ENCODE results near the gene HMCN1.
"Not testable (repeated sequence)": the region's sequence is repeated elsewhere in the genome, so short reads cannot be mapped to it uniquely, and the experiment has no call there.

HMCN1 gene

GRCh38 chr1:186102547-186103148, 368.5 kb downstream of the HMCN1 start:
- DNase-seq: no peak

GRCh38 chr1:186104459-186104858, 370.3 kb downstream of the HMCN1 start:
- no peak for DNase-seq

GRCh38 chr1:186112280-186112679, 378.1 kb downstream of the HMCN1 start:
- DNase-seq: no peak

GRCh38 chr1:186113461-186113860, 379.3 kb downstream of the HMCN1 start:
- DNase-seq: no peak

GRCh38 chr1:186118724-186119123, 384.5 kb downstream of the HMCN1 start:
- no peak for DNase-seq

- no peak for DNase-seq
Measured at GRCh38 chr1:186122837-186123236, 388.6 kb downstream of the HMCN1 start.

DNA sequence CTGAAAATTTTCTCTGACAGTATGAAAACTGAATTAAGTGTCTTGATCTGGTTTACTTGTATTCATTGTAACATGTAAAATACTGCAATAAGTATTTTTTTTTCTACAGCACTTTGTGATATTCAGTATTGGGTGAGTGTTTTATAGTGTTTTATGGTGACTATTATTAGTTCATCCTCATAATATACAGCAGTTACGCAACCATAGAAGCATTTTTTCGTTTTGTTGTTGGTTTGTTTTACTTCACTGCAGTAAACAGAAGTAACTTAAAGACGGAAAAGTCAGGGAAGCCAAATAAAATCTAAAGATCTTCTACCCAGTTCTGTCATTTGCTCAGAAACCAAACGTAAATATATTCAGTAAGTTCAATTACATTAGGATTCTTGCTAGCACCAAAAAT, 390.8 kb downstream of the HMCN1 start:
- DNase-seq: no peak

GRCh38 chr1:186125511-186125910, 391.3 kb downstream of the HMCN1 start:
- DNase-seq: no peak

DNA sequence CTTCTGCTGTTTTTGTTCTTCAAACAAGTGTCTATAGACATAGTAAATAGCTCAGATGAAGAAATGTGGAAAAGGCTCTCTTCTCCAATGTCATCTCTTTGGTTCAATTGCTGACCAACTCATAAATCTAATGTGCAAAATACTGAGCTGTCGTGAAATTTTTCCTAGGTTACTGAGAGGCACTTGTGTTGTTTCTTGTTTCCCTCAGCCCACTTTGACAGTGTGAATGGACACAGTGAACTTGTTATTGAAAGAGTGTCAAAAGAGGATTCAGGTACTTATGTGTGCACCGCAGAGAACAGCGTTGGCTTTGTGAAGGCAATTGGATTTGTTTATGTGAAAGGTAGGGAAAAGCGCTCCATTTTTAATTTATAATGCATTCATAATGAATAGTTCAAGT, 395.6 kb downstream of the HMCN1 start:
- no peak for DNase-seq

DNA sequence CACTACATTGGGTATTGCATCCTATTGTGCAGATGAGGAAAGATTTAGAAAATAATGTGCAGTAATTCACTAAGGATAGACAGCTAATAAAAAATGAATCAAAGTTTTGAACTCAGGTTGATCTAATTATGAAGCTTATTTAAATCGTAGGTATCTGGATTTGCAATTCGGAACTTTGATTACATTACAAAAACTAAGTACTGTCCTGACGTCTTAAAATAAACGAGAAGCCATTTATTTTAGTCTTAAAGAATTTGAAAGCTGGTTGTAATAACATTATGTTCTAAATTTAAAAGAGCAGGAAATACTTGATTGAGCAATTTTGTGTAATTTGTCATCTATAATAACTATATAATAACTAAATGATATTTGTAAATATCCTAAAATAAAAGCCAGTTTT, 404.9 kb downstream of the HMCN1 start:
- no peak for DNase-seq

GRCh38 chr1:186139701-186140100, 405.5 kb downstream of the HMCN1 start:
- no peak for DNase-seq

DNA sequence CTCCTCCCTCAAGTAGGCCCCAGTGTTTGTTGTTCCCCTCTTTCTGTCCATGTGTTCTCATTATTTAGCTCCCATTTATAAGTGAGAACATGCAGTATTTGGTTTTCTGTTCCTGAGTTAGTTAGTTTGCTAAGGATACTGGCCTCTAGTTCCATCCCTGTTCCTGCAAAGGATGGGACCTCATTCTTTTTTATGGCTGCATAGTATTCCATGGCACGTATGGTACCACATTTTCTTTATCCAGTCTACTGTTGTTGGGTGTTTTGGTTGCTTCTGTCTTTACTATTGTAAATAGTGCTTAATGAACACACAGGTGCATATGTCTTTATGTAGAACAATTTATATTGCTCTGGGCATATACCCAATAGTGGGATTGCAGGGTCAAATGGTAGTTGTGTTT, 408.0 kb downstream of the HMCN1 start:
- no peak for DNase-seq

- DNase-seq: no peak
Measured at GRCh38 chr1:186142916-186143315, 408.7 kb downstream of the HMCN1 start.

DNA sequence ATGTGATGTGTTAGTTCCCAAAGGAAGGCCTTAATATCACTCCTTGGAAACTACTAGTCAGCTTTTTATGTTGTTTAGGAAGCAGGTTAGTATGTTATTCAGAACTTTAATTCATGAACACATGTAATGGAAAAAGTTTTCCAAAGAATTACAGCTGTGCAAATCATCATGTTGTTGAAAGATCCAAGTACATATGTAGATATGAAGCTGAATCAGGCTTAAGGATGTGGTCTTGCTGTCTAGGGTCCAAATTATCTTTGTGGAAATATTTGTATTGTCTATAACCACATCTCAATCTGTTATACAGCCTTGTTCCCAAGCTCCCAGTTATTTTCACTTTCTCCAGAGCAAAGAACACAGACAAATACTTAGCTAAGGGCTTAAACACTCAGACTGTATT, 409.3 kb downstream of the HMCN1 start:
- no peak for DNase-seq

DNA sequence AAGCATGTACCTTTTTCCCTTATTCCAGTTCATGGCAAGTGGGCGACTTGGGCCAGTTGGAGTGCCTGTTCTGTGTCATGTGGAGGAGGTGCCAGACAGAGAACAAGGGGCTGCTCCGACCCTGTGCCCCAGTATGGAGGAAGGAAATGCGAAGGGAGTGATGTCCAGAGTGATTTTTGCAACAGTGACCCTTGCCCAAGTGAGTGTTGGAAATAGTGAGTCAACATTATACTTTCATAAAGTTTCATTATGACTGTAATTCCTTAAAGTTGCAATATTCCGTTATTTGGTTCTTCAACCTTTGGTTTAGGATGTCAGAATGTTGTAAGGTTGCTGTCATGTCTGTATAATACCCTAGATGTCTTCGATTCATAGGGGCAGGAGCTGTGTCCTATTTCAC, 410.3 kb downstream of the HMCN1 start:
- no peak for DNase-seq

GRCh38 chr1:186146974-186147373, 412.8 kb downstream of the HMCN1 start:
- peak in 1 of 2 donors; percentile 21 for DNase-seq

DNA sequence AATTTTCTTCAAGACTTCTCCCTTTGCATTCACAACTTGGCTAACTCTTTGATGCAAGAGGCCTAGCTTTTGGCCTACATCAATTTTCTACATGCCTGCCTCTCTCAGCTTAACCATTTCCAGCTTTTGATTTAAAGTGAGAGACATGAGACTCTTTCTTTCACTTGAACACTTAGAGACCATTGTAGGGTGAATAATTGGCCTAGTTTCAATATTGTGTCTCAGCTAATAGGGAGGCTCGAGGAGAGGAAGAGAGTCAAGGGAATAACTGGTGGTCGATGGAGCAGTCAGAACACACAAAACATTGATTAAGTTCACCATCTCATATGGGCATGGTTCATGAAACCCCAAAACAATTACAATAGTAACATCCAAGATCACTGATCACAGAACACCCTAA, 415.4 kb downstream of the HMCN1 start:
- no peak for DNase-seq

- DNase-seq: no peak
Measured at GRCh38 chr1:186152227-186152619, 418.0 kb downstream of the HMCN1 start.

DNA sequence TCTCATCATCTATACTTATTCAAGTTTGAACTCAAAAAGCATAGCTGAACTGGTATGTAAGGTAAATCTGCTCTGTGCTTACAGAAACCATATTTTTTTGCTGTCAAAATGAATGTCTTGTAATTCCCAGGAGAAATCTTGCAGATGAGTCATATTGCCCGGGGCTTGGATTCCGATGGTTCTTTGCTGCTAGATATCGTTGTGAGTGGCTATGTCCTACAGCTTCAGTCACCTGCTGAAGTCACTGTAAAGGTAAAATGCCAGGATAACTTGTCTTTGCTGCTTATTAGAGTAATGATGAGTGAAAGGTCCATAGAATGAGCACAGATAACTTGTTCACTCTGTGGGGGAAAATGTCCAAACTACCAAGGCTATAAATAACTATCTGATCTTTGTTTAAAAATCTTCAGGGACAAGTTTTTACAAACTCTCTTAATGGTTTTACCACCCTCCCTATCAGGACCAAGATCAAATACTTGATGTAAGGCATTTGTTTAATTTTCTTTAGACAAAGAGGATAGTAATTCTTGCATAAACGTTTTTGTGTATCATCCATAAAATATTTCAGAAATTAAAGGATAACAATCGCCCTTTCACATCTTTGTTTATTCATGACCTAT, 418.5 kb downstream of the HMCN1 start:
- no peak for DNase-seq

- no peak for DNase-seq
Measured at GRCh38 chr1:186154651-186155050, 420.5 kb downstream of the HMCN1 start.

DNA sequence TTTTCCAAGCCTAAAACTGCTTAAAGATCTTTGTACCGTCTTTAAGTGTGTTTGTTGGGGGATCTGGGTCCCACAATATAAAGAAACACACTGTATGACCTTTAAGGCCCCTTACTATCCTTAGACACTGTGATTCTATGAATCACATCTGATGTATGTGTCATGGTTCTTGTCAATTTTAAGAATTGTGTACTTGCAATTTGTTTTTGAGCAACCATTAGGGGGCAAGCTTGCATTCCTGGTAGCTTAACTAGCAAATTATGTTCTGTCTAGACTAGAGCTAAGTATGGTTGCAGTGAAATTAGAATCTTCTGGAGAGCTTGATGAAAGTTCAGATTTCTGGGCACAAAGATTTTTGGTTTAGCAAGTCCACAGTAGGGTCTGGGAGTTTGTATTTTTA, 421.4 kb downstream of the HMCN1 start:
- no peak for DNase-seq

GRCh38 chr1:186162895-186163294, 428.7 kb downstream of the HMCN1 start:
- DNase-seq: not testable (repeated sequence)

DNA sequence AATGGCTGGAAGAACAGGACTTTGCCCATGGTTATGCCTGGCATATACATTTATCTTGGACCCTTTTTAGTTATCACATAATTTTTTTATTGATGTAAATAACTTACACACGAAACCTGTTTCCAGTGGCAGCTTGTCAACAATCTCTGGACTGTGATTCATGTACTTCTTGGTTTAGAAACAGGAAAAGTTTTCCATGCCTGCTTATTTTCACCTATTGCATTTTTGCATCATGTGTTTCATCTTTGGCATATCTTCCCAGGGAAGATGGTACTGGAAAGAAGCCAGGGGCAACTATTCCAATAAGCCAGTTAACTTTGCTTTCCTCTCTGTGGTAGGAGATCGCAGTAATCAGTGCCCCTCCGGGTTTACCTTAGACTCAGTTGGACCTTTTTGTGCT, 430.6 kb downstream of the HMCN1 start:
- DNase-seq: no peak

GRCh38 chr1:186165303-186165702, 431.1 kb downstream of the HMCN1 start:
- DNase-seq: no peak

DNA sequence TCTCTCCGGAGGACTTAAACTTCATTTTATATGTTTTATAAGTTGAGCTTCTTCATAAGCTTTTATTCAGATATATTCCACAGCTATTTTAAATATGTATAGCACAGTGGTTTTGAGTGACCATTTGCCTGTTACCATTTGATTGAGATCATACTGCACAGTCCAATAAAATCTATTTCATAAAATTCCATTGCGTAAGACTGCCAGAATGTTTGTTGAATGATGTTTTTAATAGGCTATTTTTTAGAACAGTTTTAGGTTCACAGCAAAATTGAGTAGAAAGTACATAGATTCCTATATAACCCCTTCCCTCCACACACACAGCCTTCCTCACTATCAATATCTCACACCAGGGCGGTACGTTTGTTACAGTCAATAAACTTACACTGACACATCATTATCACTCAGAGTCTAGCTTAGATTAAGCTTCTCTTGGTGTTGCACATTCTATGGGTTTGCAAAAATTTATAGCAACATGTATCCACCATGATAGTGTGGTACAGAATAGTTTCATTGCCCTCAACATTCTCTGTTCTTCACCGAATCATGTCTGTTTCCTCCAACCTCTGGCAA, 433.0 kb downstream of the HMCN1 start:
- no peak for DNase-seq
